Measurements from ENCODE around the gene DEGS2. TPM values are rescaled to one million over a fixed set of nuclear protein-coding genes. Genes with fewer than 3 reads are reported as not detected.

DEGS2 gene
- total RNA-seq, 1 donor from 2014 or later, result 2.5 TPM

- H3K27ac Mint-ChIP-seq, result no peak overlapping the region
- ChIA-PET POLR2A (no interaction called here), CTCF (no interaction called here)
- H3K4me1 Mint-ChIP-seq, result peaks cover 25% of the 10 kb centered on the region
- H3K4me3 Mint-ChIP-seq, result no peak overlapping the region
- H3K36me3 Mint-ChIP-seq (ENCODE audit: low read depth), result no peaks in the 10 kb centered on the region
- no peak for TF ChIP-seq CTCF (IDR thresholded peaks at IDR 0.05)
- DNase-seq (no peak), ATAC-seq (ENCODE audit: low read depth) (no peak)
- no peaks in the 10 kb centered on the region for H3K27me3 Mint-ChIP-seq
- intact Hi-C loops (cut with micrococcal nuclease), result no loop called here
- H3K9me3 Mint-ChIP-seq, result peaks cover 4% of the 10 kb centered on the region
Observed at GRCh38 chr14:100152091-100152490, 7.4 kb downstream of the DEGS2 start.

GRCh38 chr14:100150932-100151587, 8.4 kb downstream of the DEGS2 start:
- H3K27me3 Mint-ChIP-seq, result no peaks in the 10 kb centered on the region
- ATAC-seq (ENCODE audit: low read depth), result no peak
- H3K27ac Mint-ChIP-seq, result no peak overlapping the region
- peaks cover 27% of the 10 kb centered on the region for H3K4me1 Mint-ChIP-seq
- H3K36me3 Mint-ChIP-seq (ENCODE audit: low read depth), result no peaks in the 10 kb centered on the region
- ChIA-PET CTCF (no interaction called here), POLR2A (no interaction called here)
- no peak overlapping the region for H3K4me3 Mint-ChIP-seq
- no peak for DNase-seq
- intact Hi-C loops (cut with micrococcal nuclease), result no loop called here
- H3K9me3 Mint-ChIP-seq, result peaks cover 4% of the 10 kb centered on the region
- TF ChIP-seq CTCF (IDR thresholded peaks at IDR 0.05), result no peak

- Mint-ChIP-seq H3K4me3 (no peak overlapping the region), H3K36me3 (ENCODE audit: low read depth) (no peaks in the 10 kb centered on the region), H3K9me3 (peaks cover 1% of the 10 kb centered on the region), H3K4me1 (peaks cover 29% of the 10 kb centered on the region), H3K27me3 (no peaks in the 10 kb centered on the region), H3K27ac (no peak overlapping the region)
- CTCF ChIA-PET, result no interaction called here
- no peak for DNase-seq
- POLR2A ChIA-PET, result no interaction called here
- no peak for ATAC-seq (ENCODE audit: low read depth)
- intact Hi-C loops (cut with micrococcal nuclease), result no loop called here
- TF ChIP-seq CTCF (IDR thresholded peaks at IDR 0.05), result no peak
Observed at GRCh38 chr14:100149851-100150611, 9.4 kb downstream of the DEGS2 start.

GRCh38 chr14:100148837-100149731, 10.4 kb downstream of the DEGS2 start:
- H3K4me3 Mint-ChIP-seq, result no peak overlapping the region
- ChIA-PET CTCF (no interaction called here), POLR2A (interaction anchor here (0.6 kb wide), 1 partner anchor 87 kb away, joined by 3 read pairs; no protein-coding TSS in a partner anchor)
- intact Hi-C loops (cut with micrococcal nuclease), result no loop called here
- H3K36me3 Mint-ChIP-seq (ENCODE audit: low read depth), result peaks cover 6% of the 10 kb centered on the region
- no peak for ATAC-seq (ENCODE audit: low read depth)
- no peaks in the 10 kb centered on the region for H3K9me3 Mint-ChIP-seq
- DNase-seq, result no peak
- no peaks in the 10 kb centered on the region for H3K27me3 Mint-ChIP-seq
- TF ChIP-seq CTCF (IDR thresholded peaks at IDR 0.05), result no peak
- H3K4me1 Mint-ChIP-seq, result peaks cover 29% of the 10 kb centered on the region
- no peak overlapping the region for H3K27ac Mint-ChIP-seq

Measured in activated B cell treated with CpG ODN at 0.5 μM for 24 hours (primary cell).